ENCODE measurements around the gene MRPL4. TPM values are rescaled to one million over a fixed set of nuclear protein-coding genes. Genes with fewer than 3 reads are reported as not detected.

MRPL4 gene
- total and polyA plus RNA-seq, 4 donors = 21.5 to 74.8 (median 33.7) TPM

DNA sequence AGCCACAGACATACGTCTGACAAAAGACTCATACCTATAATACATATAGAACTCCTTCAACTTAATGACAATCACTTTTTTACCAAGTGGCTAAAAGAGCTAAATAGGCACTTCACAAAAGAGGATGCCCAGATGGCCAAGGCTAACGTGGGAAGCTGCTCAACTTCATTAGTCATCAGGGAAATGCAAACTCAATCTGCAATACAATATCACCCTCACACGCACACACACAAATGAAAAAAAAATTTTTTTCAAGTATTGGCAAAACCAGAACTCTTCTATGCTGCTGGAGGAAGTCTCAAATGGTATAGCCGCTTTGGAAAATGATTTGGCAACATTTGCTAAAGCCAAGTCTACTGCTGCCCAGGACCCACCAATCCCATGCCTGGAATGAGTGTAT is 42.7 kb upstream of the MRPL4 start:
- no peaks in the 10 kb centered on the region for H3K4me1 ChIP-seq (ENCODE audit: control insufficient read depth in 4 of 4, insufficient read depth in 4 of 4, low read length in 3 of 4)
- 73% methylated on average over 4 of the region's 4 CpGs for WGBS

DNA sequence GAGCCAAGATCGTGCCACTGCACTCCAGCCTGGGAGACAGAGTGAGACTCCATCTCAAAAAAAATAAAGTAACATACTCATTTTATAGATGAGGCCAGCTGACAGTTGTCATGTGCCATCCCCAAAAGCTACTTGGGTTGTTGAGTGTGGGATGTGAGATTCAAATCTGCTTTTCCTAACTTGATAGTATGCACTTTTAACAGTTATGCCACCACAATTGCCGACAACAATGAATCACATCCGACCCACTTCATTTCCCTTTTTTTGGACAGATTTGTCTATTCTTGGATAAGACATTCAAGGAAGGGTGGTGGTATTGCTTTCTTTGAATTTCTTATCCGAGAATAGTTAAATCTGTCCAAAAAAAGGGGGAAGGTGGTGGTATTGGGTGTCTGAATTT is 41.0 kb upstream of the MRPL4 start:
- Histone ChIP-seq H3K36me3 (ENCODE audit: control insufficient read depth in 4 of 4, insufficient read depth in 3 of 4, low read depth in 1 of 4, low read length in 3 of 4) (no peaks in the 10 kb centered on the region), H3K27ac (ENCODE audit: low read depth in 1 of 2, low read length in 2 of 2) (no peak overlapping the region), H3K9ac (ENCODE audit: low read depth in 1 of 2, low read length in 2 of 2) (no peak overlapping the region), H3K4me1 (ENCODE audit: control insufficient read depth in 4 of 4, insufficient read depth in 4 of 4, low read length in 3 of 4) (no peaks in the 10 kb centered on the region), H3K9me3 (ENCODE audit: control insufficient read depth in 4 of 4, low read length in 3 of 4) (no peaks in the 10 kb centered on the region), H3K27me3 (ENCODE audit: control insufficient read depth in 4 of 4, insufficient read depth in 4 of 4, low read length in 3 of 4) (no peaks in the 10 kb centered on the region), H3K4me3 (ENCODE audit: low read depth in 1 of 3, low read length in 3 of 3) (no peak overlapping the region)
- DNase-seq (ENCODE audit: low spot score) = no peak
- 83% methylated on average over 4 of the region's 4 CpGs for WGBS
- TF ChIP-seq, protein P1, sequence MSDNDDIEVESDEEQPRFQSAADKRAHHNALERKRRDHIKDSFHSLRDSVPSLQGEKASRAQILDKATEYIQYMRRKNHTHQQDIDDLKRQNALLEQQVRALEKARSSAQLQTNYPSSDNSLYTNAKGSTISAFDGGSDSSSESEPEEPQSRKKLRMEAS (IDR thresholded peaks at IDR 0.05) = no peak
- TF ChIP-seq RXRA (IDR thresholded peaks at IDR 0.05) = no peak
- TF ChIP-seq HNF4G (IDR thresholded peaks at IDR 0.05) = no peak
- no peak for TF ChIP-seq JUND (IDR thresholded peaks at IDR 0.05)
- TF ChIP-seq, protein P2, sequence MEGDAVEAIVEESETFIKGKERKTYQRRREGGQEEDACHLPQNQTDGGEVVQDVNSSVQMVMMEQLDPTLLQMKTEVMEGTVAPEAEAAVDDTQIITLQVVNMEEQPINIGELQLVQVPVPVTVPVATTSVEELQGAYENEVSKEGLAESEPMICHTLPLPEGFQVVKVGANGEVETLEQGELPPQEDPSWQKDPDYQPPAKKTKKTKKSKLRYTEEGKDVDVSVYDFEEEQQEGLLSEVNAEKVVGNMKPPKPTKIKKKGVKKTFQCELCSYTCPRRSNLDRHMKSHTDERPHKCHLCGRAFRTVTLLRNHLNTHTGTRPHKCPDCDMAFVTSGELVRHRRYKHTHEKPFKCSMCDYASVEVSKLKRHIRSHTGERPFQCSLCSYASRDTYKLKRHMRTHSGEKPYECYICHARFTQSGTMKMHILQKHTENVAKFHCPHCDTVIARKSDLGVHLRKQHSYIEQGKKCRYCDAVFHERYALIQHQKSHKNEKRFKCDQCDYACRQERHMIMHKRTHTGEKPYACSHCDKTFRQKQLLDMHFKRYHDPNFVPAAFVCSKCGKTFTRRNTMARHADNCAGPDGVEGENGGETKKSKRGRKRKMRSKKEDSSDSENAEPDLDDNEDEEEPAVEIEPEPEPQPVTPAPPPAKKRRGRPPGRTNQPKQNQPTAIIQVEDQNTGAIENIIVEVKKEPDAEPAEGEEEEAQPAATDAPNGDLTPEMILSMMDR (IDR thresholded peaks at IDR 0.05; ENCODE audit: low read depth, low read length, missing input control) = no peak

More for the DNA sequence above, 42.7 kb upstream of the MRPL4 start:
- Histone ChIP-seq H3K27me3 (ENCODE audit: control insufficient read depth in 4 of 4, insufficient read depth in 4 of 4, low read length in 3 of 4) (no peaks in the 10 kb centered on the region), H3K9ac (ENCODE audit: low read depth in 1 of 2, low read length in 2 of 2) (no peak overlapping the region), H3K9me3 (ENCODE audit: control insufficient read depth in 4 of 4, low read length in 3 of 4) (no peaks in the 10 kb centered on the region), H3K27ac (ENCODE audit: low read depth in 1 of 2, low read length in 2 of 2) (no peak overlapping the region), H3K4me3 (ENCODE audit: low read depth in 1 of 3, low read length in 3 of 3) (no peak overlapping the region), H3K36me3 (ENCODE audit: control insufficient read depth in 4 of 4, insufficient read depth in 3 of 4, low read depth in 1 of 4, low read length in 3 of 4) (no peaks in the 10 kb centered on the region)
- DNase-seq (ENCODE audit: low spot score) = no peak
- TF ChIP-seq, protein P1 (IDR thresholded peaks at IDR 0.05) = no peak
- TF ChIP-seq RAD21 (IDR thresholded peaks at IDR 0.05) (no peak), FOXA2 (IDR thresholded peaks at IDR 0.05) (no peak), EGR1 (IDR thresholded peaks at IDR 0.05; ENCODE audit: low read depth in 2 of 2) (no peak), JUND (IDR thresholded peaks at IDR 0.05) (no peak), NR2F2 (IDR thresholded peaks at IDR 0.05) (no peak), HNF4G (IDR thresholded peaks at IDR 0.05) (no peak), TAF1 (conservative IDR thresholded peaks at IDR 0.05) (no peak), SP1 (IDR thresholded peaks at IDR 0.05) (no peak), HNF4A (conservative IDR thresholded peaks at IDR 0.05) (no peak), GABPA (IDR thresholded peaks at IDR 0.05 in 1 of 2, conservative IDR thresholded peaks at IDR 0.05 in 1 of 2) (no peak), FOXA1 (IDR thresholded peaks at IDR 0.05) (no peak)
- TF ChIP-seq, protein P3, sequence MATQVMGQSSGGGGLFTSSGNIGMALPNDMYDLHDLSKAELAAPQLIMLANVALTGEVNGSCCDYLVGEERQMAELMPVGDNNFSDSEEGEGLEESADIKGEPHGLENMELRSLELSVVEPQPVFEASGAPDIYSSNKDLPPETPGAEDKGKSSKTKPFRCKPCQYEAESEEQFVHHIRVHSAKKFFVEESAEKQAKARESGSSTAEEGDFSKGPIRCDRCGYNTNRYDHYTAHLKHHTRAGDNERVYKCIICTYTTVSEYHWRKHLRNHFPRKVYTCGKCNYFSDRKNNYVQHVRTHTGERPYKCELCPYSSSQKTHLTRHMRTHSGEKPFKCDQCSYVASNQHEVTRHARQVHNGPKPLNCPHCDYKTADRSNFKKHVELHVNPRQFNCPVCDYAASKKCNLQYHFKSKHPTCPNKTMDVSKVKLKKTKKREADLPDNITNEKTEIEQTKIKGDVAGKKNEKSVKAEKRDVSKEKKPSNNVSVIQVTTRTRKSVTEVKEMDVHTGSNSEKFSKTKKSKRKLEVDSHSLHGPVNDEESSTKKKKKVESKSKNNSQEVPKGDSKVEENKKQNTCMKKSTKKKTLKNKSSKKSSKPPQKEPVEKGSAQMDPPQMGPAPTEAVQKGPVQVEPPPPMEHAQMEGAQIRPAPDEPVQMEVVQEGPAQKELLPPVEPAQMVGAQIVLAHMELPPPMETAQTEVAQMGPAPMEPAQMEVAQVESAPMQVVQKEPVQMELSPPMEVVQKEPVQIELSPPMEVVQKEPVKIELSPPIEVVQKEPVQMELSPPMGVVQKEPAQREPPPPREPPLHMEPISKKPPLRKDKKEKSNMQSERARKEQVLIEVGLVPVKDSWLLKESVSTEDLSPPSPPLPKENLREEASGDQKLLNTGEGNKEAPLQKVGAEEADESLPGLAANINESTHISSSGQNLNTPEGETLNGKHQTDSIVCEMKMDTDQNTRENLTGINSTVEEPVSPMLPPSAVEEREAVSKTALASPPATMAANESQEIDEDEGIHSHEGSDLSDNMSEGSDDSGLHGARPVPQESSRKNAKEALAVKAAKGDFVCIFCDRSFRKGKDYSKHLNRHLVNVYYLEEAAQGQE (IDR thresholded peaks at IDR 0.05) = no peak
- TF ChIP-seq, protein P4, sequence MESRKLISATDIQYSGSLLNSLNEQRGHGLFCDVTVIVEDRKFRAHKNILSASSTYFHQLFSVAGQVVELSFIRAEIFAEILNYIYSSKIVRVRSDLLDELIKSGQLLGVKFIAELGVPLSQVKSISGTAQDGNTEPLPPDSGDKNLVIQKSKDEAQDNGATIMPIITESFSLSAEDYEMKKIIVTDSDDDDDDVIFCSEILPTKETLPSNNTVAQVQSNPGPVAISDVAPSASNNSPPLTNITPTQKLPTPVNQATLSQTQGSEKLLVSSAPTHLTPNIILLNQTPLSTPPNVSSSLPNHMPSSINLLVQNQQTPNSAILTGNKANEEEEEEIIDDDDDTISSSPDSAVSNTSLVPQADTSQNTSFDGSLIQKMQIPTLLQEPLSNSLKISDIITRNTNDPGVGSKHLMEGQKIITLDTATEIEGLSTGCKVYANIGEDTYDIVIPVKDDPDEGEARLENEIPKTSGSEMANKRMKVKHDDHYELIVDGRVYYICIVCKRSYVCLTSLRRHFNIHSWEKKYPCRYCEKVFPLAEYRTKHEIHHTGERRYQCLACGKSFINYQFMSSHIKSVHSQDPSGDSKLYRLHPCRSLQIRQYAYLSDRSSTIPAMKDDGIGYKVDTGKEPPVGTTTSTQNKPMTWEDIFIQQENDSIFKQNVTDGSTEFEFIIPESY (IDR thresholded peaks at IDR 0.05) = no peak
- TF ChIP-seq, protein P2 (IDR thresholded peaks at IDR 0.05; ENCODE audit: low read depth, low read length, missing input control) = no peak
- TF ChIP-seq, protein P5, sequence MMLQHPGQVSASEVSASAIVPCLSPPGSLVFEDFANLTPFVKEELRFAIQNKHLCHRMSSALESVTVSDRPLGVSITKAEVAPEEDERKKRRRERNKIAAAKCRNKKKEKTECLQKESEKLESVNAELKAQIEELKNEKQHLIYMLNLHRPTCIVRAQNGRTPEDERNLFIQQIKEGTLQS (IDR thresholded peaks at IDR 0.05) = no peak

Data from liver (tissue), 9 donors.